Astrocyte (in vitro differentiated cells and primary cell): Measurements from ENCODE around the gene CYP4X1.
"Not testable (repeated sequence)": the region's sequence is repeated elsewhere in the genome, so short reads cannot be mapped to it uniquely, and the experiment has no call there.

Source experiments
- CTCF ChIP-seq: IDR thresholded peaks from 2 replicates; pipeline ENCODE4 v1.5.1; 2011; ENCODE audit warnings: low read depth, mild to moderate bottlenecking, inconsistent platforms, low read length, moderate library complexity; ENCODE audit not compliant: insufficient read depth
- EZH2 ChIP-seq: IDR thresholded peaks from 2 replicates; pipeline ENCODE4 v1.6.1; 2012; ENCODE audit warnings: mild to moderate bottlenecking, low read length, inconsistent platforms; ENCODE audit not compliant: insufficient read depth

GRCh38 chr1:47091476-47091875 lies 68.0 kb downstream of the CYP4X1 start:
- TF ChIP-seq CTCF, EZH2: not testable (repeated sequence)
